CD1c-positive myeloid dendritic cell (primary cell): ENCODE measurements around the gene KPNA1.

Experiments used
- DNase-seq: peaks from one replicate; pipeline ENCODE4 v3.0.0-alpha.2; 2016; ENCODE audit errors: extremely low spot score

Gene KPNA1

GRCh38 chr3:122415762-122416654 lies 98.7 kb downstream of the KPNA1 start, which contains the start of gene WDR5B:
Gene WDR5B, minus strand, starts transcription at chr3:122416062. Its CDS starts 534 bp downstream, at chr3:122415528.
- peak; percentile 99 for DNase-seq

GRCh38 chr3:122415104-122415744 lies 99.5 kb downstream of the KPNA1 start:
- DNase-seq = peak; percentile 42

- DNase-seq = no peak
Observed at GRCh38 chr3:122414391-122414790, 100.3 kb downstream of the KPNA1 start.

GRCh38 chr3:122410639-122411038 lies 104.1 kb downstream of the KPNA1 start:
- no peak for DNase-seq

GRCh38 chr3:122410111-122410510 lies 104.6 kb downstream of the KPNA1 start:
- DNase-seq = no peak

GRCh38 chr3:122409446-122409845 lies 105.3 kb downstream of the KPNA1 start:
- DNase-seq = peak; percentile 33

- no peak for DNase-seq
Observed at GRCh38 chr3:122407946-122408345, 106.8 kb downstream of the KPNA1 start.

GRCh38 chr3:122406198-122406597 lies 108.5 kb downstream of the KPNA1 start:
- no peak for DNase-seq

- DNase-seq = no peak
Observed at GRCh38 chr3:122405015-122405414, 109.7 kb downstream of the KPNA1 start.

- no peak for DNase-seq
Observed at GRCh38 chr3:122403489-122403888, 111.2 kb downstream of the KPNA1 start.

GRCh38 chr3:122398920-122399319 lies 115.8 kb downstream of the KPNA1 start:
- no peak for DNase-seq

GRCh38 chr3:122397201-122397600 lies 117.5 kb downstream of the KPNA1 start:
- no peak for DNase-seq

GRCh38 chr3:122396511-122396910 lies 118.2 kb downstream of the KPNA1 start:
- DNase-seq = no peak

GRCh38 chr3:122395582-122395981 lies 119.2 kb downstream of the KPNA1 start:
- DNase-seq = no peak

GRCh38 chr3:122394173-122394572 lies 120.6 kb downstream of the KPNA1 start:
- no peak for DNase-seq

- DNase-seq = peak; percentile 61
Observed at GRCh38 chr3:122392868-122393844, 121.6 kb downstream of the KPNA1 start.

GRCh38 chr3:122391681-122392446 lies 122.9 kb downstream of the KPNA1 start:
- DNase-seq = no peak

GRCh38 chr3:122390665-122391064 lies 124.1 kb downstream of the KPNA1 start:
- no peak for DNase-seq

- no peak for DNase-seq
Observed at GRCh38 chr3:122389892-122390291, 124.8 kb downstream of the KPNA1 start.

GRCh38 chr3:122389197-122389596 lies 125.5 kb downstream of the KPNA1 start:
- DNase-seq = no peak

GRCh38 chr3:122387709-122388108 lies 127.0 kb downstream of the KPNA1 start:
- DNase-seq = no peak
